Urinary bladder (tissue), 4 donors: ENCODE measurements around the gene GOSR1. TPM values are rescaled to one million over a fixed set of nuclear protein-coding genes. Genes with fewer than 3 reads are reported as not detected.
"Not testable (repeated sequence)": the region's sequence is repeated elsewhere in the genome, so short reads cannot be mapped to it uniquely, and the experiment has no call there.

Experiments
- DNase-seq: peaks from one replicate; pipeline ENCODE4 v3.0.0-alpha.2; 2015; ENCODE audit errors: extremely low spot score
- H3K27ac ChIP-seq: one replicate; pipeline ENCODE4 v1.5.1; 2013; ENCODE audit warnings: low read depth, mild to moderate bottlenecking, moderate library complexity
- H3K36me3 ChIP-seq: one replicate; pipeline ENCODE4 v1.6.1; 2013; ENCODE audit warnings: mild to moderate bottlenecking, moderate library complexity; ENCODE audit not compliant: insufficient read depth
- H3K4me1 ChIP-seq: one replicate; pipeline ENCODE4 v1.6.1; 2013; ENCODE audit warnings: mild to moderate bottlenecking, moderate library complexity; ENCODE audit not compliant: insufficient read depth
- H3K4me3 ChIP-seq: one replicate; pipeline ENCODE4 v1.5.1; 2013; ENCODE audit warnings: low read depth, low read length
- WGBS: extraction: QIAGEN DNeasy Blood & Tissue Kit; methylation state at CpG from one replicate; pipeline ENCODE4 v1.1.7; 2013; 5-methylcytosine and 5-hydroxymethylcytosine counted together
- polyA plus RNA-seq: library from polyadenylated mRNA; stranded (reverse); fragments of 200-250 nt; gene quantifications from one replicate; pipeline ENCODE4 v1.2.3, GENCODE V29; 2013
- total RNA-seq: library from RNA; depleted of rRNA; stranded (reverse); fragments of >200 nt; gene quantifications from one replicate; pipeline ENCODE4 v1.2.3, GENCODE V29; 2014
- donor health status: healthy with polysubstance abuse.
- donor health status: healthy.

The GOSR1 gene
- total and polyA plus RNA-seq, 2 donors: 27.6 to 45.5 TPM

- WGBS: 78% methylated on average over 20 of the region's 20 CpGs
- DNase-seq: no peak
- no peak overlapping the region for H3K27ac ChIP-seq
- H3K4me3 ChIP-seq: no peak overlapping the region
- H3K36me3 ChIP-seq: no peaks in the 10 kb centered on the region
- no peaks in the 10 kb centered on the region for H3K4me1 ChIP-seq
Observed at GRCh38 chr17:30554839-30555751, 77.9 kb downstream of the GOSR1 start.

GRCh38 chr17:30555942-30556341 is 78.7 kb downstream of the GOSR1 start:
- DNase-seq: no peak
- Histone ChIP-seq H3K4me3 (no peak overlapping the region), H3K4me1 (no peaks in the 10 kb centered on the region), H3K27ac (no peak overlapping the region), H3K36me3 (no peaks in the 10 kb centered on the region)
- WGBS: 95% methylated on average over 5 of the region's 5 CpGs

- Histone ChIP-seq H3K4me1 (no peaks in the 10 kb centered on the region), H3K4me3 (no peak overlapping the region), H3K36me3 (no peaks in the 10 kb centered on the region), H3K27ac (no peak overlapping the region)
- 86% methylated on average over 26 of the region's 26 CpGs for WGBS
- no peak for DNase-seq
Observed at GRCh38 chr17:30556374-30557332, 79.4 kb downstream of the GOSR1 start.

GRCh38 chr17:30557916-30558685 is 80.9 kb downstream of the GOSR1 start:
- Histone ChIP-seq H3K27ac (no peak overlapping the region), H3K4me1 (no peaks in the 10 kb centered on the region), H3K36me3 (no peaks in the 10 kb centered on the region), H3K4me3 (no peak overlapping the region)
- 70% methylated on average over 8 of the region's 8 CpGs for WGBS
- no peak for DNase-seq

- DNase-seq: no peak
- WGBS: 80% methylated on average over 22 of the region's 22 CpGs
- Histone ChIP-seq H3K4me1 (no peaks in the 10 kb centered on the region), H3K36me3 (no peaks in the 10 kb centered on the region), H3K4me3 (no peak overlapping the region), H3K27ac (no peak overlapping the region)
Observed at GRCh38 chr17:30558686-30559545, 81.7 kb downstream of the GOSR1 start.

- no peak overlapping the region for H3K27ac ChIP-seq
- H3K36me3 ChIP-seq: no peaks in the 10 kb centered on the region
- WGBS: 83% methylated on average over 7 of the region's 7 CpGs
- no peaks in the 10 kb centered on the region for H3K4me1 ChIP-seq
- no peak overlapping the region for H3K4me3 ChIP-seq
- DNase-seq: no peak
Observed at GRCh38 chr17:30559656-30560055, 82.4 kb downstream of the GOSR1 start.

GRCh38 chr17:30560117-30561026 is 83.2 kb downstream of the GOSR1 start:
- H3K4me1 ChIP-seq, H3K4me3 ChIP-seq, DNase-seq, H3K36me3 ChIP-seq, H3K27ac ChIP-seq: not testable (repeated sequence)
- WGBS: 78% methylated on average over 8 of the region's 8 CpGs

- 94% methylated on average over 1 of the region's 1 CpG for WGBS
- not testable (repeated sequence) for H3K36me3 ChIP-seq, DNase-seq
Observed at GRCh38 chr17:30561766-30562165, 84.6 kb downstream of the GOSR1 start.

GRCh38 chr17:30563131-30563904 is 86.1 kb downstream of the GOSR1 start:
- H3K4me3 ChIP-seq, DNase-seq, H3K27ac ChIP-seq, H3K4me1 ChIP-seq, H3K36me3 ChIP-seq: not testable (repeated sequence)
- WGBS: 50% methylated on average over 9 of the region's 9 CpGs

More at GRCh38 chr17:30561766-30562165, 84.6 kb downstream of the GOSR1 start:
- H3K4me3 ChIP-seq, H3K27ac ChIP-seq, H3K4me1 ChIP-seq: not testable (repeated sequence)

- H3K4me3 ChIP-seq, H3K4me1 ChIP-seq, H3K36me3 ChIP-seq, DNase-seq, H3K27ac ChIP-seq: not testable (repeated sequence)
- WGBS: 70% methylated on average over 7 of the region's 7 CpGs
Observed at GRCh38 chr17:30563905-30564390, 86.7 kb downstream of the GOSR1 start.

GRCh38 chr17:30564422-30565072 is 87.3 kb downstream of the GOSR1 start:
- WGBS: 39% methylated on average over 13 of the region's 13 CpGs
- DNase-seq: not testable (repeated sequence)

More at GRCh38 chr17:30564422-30565072, 87.3 kb downstream of the GOSR1 start:
- not testable (repeated sequence) for H3K36me3 ChIP-seq, H3K4me1 ChIP-seq, H3K27ac ChIP-seq, H3K4me3 ChIP-seq
